Measurements from ENCODE around the gene APOH.

APOH gene

GRCh38 chr17:66191593-66192377, 37.4 kb downstream of the APOH start, which contains the start of gene CEP112:
TSS of gene CEP112 (minus strand) at chr17:66192133.
- peak; percentile 37 to 40 for DNase-seq (ENCODE audit: low read depth in 2 of 2)

GRCh38 chr17:66190738-66191592, 38.2 kb downstream of the APOH start:
- DNase-seq (ENCODE audit: low read depth in 2 of 2) = no peak

- no peak for DNase-seq (ENCODE audit: low read depth in 2 of 2)
Observed at GRCh38 chr17:66187718-66188117, 41.5 kb downstream of the APOH start.

- no peak for DNase-seq (ENCODE audit: low read depth in 2 of 2)
Observed at GRCh38 chr17:66185862-66186261, 43.4 kb downstream of the APOH start.

- no peak for DNase-seq (ENCODE audit: low read depth in 2 of 2)
Observed at GRCh38 chr17:66184392-66184791, 44.8 kb downstream of the APOH start.

- DNase-seq (ENCODE audit: low read depth in 2 of 2) = no peak
Observed at GRCh38 chr17:66183529-66183928, 45.7 kb downstream of the APOH start.

GRCh38 chr17:66178642-66179041, 50.6 kb downstream of the APOH start:
- no peak for DNase-seq (ENCODE audit: low read depth in 2 of 2)

GRCh38 chr17:66177048-66177447, 52.2 kb downstream of the APOH start:
- DNase-seq (ENCODE audit: low read depth in 2 of 2) = no peak

GRCh38 chr17:66175892-66176291, 53.3 kb downstream of the APOH start:
- DNase-seq (ENCODE audit: low read depth in 2 of 2) = no peak

- no peak for DNase-seq (ENCODE audit: low read depth in 2 of 2)
Observed at GRCh38 chr17:66172691-66173223, 56.5 kb downstream of the APOH start.

- no peak for DNase-seq (ENCODE audit: low read depth in 2 of 2)
Observed at GRCh38 chr17:66172144-66172543, 57.1 kb downstream of the APOH start.

GRCh38 chr17:66171692-66172091, 57.5 kb downstream of the APOH start:
- DNase-seq (ENCODE audit: low read depth in 2 of 2) = no peak

- DNase-seq (ENCODE audit: low read depth in 2 of 2) = no peak
Observed at GRCh38 chr17:66171172-66171571, 58.0 kb downstream of the APOH start.

- DNase-seq (ENCODE audit: low read depth in 2 of 2) = no peak
Observed at GRCh38 chr17:66169839-66170238, 59.4 kb downstream of the APOH start.

GRCh38 chr17:66167189-66167815, 61.9 kb downstream of the APOH start:
- no peak for DNase-seq (ENCODE audit: low read depth in 2 of 2)

GRCh38 chr17:66165537-66166123, 63.6 kb downstream of the APOH start:
- DNase-seq (ENCODE audit: low read depth in 2 of 2) = peak; percentile 47 to 51
